Measurements from ENCODE around the gene OSBPL3.

Gene OSBPL3

DNA sequence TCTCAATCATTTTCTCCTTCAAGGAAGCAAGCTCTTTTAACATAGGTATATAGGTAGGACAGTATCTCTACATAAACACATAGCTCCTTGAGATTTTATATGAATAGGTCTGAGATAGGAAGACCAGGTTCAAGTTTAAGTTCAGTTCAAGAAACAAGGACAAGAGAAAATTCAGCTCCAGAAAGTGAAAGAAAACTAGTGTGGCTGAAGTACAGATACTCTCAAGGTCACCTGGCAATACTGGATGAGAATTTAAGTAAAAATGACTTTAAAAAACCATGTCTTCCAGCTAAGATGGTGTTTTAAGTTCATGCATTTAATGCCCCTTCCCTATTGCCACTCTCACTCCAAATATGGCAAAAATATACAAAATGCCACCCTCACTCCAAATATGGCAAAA, 91.3 kb downstream of the OSBPL3 start:
- DNase-seq, result no peak

DNA sequence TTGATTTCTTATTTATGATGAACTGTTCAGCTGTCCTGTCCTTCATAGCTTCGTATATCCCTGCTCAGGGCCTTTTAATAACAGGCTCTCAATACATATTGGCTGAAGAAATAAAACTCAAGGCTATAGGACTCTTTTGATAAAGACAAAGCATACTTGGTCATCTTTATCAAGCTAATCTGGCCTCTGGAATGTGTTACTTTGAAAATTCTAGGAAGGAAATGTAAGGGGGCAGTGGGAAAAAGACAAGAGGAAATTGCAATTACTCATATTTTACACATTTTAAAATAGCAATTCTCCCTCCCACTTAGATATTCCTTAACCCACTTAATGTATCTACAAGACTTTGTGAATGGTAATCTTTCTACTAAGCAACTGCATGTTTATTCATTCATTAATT, 94.3 kb downstream of the OSBPL3 start:
- DNase-seq, result no peak

DNA sequence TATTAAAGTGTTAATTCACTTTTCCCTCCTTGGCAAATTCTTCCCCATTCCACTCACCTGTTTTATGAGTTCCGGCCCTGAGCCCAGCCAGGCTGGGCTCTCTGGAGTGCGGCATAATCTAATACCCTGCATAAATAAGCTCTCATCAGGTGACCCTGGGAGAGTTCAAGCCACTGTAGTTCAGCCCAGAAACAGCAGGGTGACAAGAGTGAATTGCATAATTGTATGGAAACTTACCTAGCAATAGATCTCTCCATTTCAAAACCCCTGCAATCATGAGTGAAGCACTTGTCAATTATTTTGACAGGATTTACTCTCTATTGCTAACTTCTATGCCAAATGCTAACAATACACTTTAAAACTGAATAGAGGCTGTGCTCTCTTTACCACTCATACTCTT, 94.7 kb downstream of the OSBPL3 start:
- no peak for DNase-seq

DNA sequence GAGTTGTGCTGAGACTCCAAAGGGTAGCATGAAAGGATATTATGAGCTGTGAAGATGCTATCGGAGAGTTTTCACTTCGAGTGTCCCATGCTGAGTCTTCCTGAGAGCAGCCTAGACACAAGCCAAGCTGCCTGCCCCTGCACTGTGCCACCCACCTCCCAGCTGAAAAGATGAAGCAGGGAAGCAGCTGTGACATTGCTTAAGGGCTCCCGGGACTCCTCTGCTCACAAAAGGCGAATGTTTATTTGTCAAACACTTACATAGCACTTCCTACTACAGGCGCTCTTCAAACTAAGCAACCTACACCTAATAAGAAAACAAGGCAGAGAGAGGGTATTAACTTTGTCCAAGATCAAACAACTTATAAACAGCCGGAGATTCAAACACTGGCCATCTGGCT, 95.6 kb downstream of the OSBPL3 start:
- DNase-seq, result no peak

DNA sequence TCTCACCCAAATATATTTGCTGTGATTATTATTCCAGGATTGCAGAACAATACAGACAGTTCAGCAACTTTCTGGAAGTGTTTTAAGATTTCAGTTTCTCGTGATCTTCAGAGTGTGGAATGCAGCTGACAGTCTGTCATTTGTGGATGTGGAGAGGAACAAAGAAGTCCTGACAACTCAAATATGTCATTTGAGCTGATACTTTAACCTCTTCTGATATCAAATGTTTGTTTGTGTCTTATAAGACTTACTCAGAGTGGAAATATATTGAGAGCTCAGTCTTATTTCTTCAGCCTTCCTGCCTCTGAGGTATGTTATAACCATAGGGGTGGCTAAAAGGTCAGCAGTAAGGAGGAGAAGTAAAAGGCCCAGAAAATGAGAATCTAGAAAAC, 96.4 kb downstream of the OSBPL3 start:
- DNase-seq, result no peak

DNA sequence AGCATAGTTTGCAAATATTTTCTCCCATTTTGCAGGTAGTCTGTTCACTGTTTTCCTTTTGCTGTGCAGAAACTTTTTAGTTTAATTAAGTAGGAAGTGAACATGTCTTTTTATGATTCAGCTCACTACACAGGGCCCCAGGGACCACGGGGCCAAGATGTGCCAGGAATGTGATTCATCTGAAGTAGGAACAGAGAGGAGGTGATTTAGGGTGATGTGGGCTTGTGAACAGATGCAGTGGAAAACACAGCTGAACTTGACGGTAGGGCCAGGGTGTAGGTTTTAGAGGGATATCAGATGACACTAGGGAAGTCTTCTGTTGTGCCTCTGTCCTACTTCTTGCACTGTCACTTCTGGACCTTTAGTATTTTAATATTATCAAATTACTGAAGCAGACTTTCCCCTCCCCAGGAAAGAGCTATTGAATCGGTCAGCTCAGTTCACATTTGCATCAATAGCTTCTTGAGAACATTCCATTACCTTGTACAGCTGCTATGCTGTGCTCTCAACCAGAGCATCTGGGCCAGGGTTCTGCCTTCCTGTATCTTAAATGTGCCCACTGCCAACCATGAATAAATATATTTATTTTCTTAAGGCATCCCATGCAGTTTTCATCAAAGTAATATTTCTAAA, 96.9 kb downstream of the OSBPL3 start:
- peak; percentile 70 for DNase-seq

DNA sequence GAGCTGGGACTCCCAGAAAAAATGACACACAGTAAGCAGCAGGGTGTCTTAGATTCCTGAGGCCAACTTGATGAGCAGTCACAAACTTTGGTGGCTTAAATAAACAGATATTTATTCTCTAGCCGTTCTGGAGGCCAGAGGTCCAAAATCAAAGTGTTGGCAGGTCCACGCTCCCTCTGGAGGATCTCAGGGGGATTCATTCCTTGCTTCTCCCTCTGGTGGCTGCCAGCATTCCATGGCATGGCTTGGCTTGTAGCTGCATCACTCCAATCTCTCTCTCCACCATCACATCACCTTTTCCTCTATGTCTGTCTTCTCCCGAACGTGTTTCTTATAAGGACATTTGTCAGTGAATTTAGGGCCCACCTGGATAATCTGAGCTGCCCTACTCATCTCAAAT, 98.4 kb downstream of the OSBPL3 start:
- DNase-seq, result no peak

DNA sequence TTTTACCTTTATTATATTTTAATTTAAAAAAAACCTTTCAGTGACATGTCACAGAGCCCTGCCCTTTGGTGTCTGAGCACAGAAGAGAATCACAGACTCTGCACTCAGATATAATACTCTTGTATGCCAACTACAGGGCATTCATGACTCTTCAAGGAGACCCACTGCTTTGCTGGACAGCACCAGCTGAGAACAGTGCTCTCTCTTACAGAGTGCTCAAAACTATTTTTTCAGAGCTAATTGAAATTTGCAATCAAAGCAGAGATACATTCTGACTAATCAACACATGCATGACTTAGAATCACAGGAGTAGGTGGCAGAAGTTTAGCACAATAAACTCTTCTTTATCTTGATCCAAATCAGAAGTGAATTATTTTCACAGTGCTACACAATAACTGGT, 99.1 kb downstream of the OSBPL3 start:
- DNase-seq, result no peak

DNA sequence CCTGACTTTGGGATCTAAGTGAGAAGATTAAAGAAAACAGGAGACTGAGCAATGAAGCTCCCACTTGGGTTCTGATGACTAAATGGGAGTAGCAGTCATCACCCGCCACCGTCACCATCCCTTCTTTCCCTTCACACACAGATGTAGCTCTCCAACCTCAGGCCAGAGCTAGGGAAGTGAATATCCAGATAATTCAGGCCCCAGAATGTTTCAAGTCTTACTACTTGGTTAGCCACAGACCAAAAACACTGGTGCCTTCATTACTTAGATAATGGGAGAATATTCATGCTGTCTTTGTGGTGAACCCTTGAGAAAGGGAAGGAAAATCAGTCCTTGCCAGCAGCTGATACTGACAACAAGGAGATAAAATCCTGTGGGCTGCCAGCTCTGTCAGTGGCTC, 100.7 kb downstream of the OSBPL3 start:
- peak; percentile 45 for DNase-seq

DNA sequence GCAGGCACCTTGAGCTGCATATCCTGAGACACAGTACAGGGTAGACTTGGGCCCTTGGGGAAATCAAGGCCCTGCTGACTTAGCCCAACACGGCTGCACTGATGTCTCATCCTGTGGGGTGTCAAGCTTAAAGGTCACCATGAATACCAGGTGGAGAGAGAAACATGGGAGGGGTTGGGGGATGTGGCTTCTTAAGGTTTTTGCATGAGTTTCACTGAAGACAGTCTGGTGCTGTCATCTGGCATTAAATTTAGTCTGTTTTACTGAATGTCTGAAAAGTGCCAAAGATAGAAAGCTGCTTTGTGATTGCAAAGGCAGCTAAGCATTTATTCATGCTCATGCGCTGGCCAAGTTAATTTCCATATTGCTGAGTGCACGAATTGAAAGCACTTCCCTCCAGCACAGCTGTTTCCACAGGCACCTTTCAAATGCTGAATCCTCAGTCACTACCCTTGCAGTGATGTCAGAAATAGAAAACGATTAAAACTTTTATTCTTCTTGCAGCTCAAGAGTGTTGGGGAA, 102.1 kb downstream of the OSBPL3 start:
- no peak for DNase-seq

DNA sequence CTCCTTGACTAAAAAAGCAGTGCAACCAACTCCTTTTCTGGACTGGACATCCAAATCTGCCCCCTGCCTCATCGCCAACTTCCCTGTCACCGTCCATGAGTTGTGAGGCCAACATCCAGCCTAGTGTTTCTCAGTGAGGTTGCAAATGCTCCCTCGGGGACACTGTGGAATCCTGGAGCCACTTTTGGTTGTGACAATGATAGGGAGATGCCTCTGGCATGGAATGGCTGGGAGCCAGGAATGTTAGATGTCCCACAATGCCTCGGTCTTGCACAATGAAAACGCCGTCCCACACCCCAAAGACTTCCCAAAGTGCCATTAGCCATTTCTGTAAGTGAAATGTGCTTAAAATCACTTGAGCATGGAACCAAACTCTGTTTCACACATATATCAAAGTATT, 105.2 kb downstream of the OSBPL3 start:
- DNase-seq, result no peak

DNA sequence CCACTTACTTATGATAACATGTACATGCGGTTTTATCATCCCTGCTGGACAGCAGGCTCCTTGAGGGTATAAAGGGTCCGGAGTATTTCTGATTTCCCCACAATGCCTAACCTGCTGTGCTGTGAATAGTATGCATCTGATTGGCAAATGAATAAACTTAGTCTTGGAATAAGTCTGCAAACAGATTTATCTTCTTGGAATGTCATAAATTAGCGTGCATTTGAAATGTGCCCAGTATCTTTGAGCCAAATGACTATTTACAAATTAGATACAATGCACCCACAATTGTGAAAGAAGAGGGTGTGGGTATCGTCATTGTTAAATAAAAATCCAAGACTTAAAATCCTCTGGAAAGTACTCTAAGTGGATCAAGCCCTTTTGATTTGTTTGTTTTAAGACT, 106.0 kb downstream of the OSBPL3 start:
- DNase-seq, result no peak

DNA sequence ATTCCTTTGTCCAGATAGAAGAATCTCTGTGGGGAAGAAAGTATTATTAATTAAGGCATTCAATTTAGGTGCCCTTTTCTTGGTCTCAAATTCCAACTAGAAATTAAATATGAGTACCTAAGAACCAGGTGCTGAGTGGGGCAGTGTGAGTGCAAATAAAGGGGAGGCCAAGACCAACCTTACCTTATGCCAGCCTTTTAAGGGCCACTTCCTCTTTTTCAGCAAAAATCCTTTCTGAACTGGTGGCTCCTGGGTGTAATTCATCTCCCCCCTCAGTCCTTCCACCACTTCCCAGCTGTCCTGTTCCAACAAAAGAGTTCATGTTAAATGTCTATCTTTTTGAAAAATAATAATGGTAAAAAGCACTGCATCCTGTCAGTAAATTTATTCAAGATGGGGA, 108.2 kb downstream of the OSBPL3 start:
- DNase-seq, result no peak

DNA sequence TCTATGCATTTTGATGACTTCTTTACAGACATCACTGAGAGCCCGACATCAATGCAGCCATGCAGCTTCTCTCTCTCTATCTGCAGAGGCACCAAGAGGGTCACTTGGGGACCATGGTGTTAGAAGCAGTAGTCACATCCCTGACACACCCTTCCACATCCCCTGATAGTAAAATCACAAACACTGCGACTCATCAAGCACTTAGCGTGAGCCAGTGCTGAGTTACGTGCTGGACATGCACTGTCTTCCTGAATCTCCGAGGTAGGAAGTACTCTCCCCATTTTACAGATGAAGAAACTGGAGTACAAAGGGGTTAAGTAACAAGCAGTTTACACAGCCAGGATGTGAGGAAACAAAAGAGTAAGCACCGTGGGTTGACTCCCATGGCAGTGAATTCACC, 109.2 kb downstream of the OSBPL3 start:
- DNase-seq, result peak; percentile 22

DNA sequence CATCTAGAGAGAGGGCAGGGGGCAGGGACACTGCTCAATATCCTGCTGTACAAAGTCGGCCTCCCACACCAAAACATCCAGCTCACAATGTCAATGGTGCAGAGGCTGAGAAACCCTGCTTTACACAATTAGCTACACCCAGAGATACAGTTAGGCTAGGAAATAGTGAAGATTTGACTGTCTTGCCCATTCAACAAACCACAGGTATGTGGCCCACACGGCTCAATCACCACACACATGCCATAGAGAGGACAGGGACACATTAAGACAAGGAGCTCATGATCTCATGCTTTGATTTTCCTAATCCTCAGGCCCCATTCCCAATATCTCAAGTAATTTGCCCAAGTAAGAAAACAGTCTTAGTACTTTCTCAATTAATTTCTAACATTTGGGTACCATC, 110.4 kb downstream of the OSBPL3 start:
- peak; percentile 52 for DNase-seq

DNA sequence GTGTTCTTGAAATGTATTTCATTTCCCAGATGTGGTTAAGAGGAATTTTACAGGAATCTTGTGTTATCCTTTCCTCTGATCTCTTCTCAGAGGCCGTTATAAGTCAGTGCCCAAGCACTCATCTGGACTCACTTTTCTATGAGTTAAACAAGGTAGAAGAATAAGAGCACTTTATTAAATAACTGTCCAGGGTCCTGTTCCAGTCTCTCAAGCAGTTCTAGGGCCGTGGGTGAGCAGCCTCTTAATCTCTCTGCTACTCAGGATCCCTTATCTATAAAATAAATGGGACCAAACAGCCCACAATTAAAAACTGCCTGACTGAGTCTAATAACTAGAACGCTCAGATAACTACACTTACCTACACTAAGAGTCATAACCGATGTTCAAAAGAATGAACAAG, 111.2 kb downstream of the OSBPL3 start:
- no peak for DNase-seq

DNA sequence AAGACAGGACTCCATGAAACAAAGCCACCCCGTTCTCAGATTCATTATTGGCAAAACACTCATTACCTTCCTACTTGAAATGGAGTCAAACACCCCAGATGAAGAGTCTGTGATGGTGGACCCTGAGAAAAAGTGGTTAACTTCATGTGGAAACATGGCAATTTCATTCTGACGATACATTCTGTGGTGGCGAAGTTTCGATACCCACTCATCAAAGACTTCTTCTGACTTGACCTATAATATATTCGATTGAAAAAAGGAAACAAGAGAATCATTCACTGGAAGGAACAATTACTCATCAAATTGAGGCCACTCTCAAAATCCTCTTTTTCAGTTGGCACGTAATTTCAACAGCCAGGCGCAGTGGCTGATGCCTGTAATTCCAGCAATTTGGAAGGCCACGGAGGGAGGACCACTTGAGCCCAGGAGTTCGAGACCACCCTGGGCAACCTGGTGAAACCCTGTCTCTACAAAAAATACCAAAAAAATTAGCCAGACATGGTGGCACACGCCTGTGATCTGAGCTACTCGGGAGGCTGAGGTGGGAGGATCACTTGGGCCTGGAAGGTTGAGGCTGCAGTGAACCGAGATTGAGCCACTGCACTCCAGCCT, 113.9 kb downstream of the OSBPL3 start:
- no peak for DNase-seq

DNA sequence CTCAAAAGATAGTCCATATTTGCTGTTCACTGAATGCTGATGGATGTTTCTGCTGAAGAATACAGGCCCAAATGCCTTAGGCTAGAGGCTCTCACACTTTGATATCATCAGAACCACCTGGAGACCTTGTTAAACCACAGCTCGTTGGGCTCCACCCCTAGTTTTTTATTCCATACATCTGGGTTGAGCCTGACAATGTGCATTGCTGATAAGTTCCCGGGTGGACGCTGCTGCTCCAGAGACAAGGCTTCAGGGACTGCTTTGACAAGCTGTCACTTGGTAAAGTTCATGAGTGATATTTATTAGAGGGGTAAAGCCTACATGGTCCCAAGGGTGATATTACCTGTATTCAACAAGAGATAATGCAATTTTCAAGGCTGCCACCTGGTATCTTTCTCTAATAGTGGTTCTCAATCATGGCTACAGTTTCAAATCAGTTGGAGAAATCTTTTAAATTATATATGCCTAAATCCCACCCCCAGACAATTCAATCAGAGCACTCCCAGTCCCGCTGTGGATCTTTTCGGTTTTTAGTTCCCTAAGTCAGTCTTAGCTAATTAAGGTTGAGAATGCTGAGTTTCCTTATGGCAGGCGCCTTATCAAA, 115.7 kb downstream of the OSBPL3 start:
- no peak for DNase-seq

DNA sequence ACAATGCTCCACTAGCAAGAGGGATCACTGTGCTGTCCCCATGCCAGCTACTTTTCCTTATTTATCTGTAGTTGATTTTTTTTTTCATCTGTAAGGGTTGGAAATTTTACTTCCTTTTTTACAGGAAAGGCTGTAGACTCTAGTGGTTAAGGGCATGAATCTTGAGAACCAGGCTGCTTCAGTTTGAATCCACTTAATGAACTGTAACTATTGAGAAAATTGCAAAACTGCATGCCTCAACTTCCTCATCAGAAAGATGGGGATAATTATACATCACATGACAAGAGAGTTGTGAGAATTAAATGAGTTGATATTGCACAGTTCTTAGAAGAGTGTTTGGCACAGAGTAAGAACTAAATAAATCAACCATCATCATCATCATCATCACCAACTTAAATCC, 116.4 kb downstream of the OSBPL3 start:
- DNase-seq, result no peak

DNA sequence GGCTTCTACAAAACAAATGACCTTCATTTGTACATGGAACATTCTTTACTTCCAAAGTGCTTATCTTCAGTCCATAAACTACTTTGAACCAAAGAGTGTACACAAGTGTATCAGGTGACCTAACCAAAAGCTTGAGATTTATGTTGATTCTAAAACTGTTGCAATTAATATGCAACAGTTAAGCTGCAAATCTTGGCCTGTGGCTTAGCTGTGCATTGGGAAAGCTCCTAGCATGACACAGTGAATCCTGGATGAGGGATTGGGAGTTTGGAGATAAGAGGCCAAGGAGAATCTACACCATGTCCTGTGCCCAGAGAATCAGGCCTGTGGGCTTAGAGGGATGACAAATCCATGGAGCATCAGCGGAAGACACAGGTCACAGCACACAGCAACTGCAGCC, 117.5 kb downstream of the OSBPL3 start:
- no peak for DNase-seq

DNA sequence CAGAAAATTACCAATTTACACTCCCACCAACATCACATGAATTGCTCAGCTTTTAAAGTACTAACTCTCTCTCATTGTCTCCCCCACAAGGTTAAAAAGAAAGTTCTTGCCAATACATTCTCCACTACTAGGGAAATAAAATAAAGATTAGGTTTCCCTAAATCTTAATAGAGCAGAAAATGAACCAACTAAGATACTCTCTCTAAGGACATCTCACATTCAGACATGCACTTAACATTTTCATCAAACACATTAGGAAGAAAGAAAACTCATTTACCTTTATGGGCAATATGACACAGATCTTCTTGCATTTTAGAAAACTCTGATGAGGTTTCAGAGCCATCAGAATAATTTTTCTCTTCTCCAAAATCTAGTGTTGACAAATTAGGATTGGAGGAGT, 118.6 kb downstream of the OSBPL3 start:
- DNase-seq, result no peak

DNA sequence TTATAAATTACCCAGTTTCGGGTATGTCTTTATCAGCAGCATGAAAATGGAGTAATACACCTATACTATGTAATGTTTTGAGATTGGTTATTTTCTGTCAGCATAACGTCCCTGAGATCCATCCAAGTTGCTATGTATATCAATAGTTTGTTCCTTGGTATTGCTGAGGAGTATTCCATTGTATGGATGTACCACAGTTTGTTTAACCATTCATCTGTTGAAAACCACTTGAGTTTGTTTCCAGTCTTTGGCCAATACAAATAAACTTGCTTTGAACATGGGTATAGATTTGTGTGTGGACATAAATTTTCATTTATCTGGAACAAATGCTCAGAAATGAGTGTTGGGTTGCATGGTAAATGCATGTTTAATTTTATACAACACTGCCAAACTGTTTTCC, 119.4 kb downstream of the OSBPL3 start:
- DNase-seq, result no peak

DNA sequence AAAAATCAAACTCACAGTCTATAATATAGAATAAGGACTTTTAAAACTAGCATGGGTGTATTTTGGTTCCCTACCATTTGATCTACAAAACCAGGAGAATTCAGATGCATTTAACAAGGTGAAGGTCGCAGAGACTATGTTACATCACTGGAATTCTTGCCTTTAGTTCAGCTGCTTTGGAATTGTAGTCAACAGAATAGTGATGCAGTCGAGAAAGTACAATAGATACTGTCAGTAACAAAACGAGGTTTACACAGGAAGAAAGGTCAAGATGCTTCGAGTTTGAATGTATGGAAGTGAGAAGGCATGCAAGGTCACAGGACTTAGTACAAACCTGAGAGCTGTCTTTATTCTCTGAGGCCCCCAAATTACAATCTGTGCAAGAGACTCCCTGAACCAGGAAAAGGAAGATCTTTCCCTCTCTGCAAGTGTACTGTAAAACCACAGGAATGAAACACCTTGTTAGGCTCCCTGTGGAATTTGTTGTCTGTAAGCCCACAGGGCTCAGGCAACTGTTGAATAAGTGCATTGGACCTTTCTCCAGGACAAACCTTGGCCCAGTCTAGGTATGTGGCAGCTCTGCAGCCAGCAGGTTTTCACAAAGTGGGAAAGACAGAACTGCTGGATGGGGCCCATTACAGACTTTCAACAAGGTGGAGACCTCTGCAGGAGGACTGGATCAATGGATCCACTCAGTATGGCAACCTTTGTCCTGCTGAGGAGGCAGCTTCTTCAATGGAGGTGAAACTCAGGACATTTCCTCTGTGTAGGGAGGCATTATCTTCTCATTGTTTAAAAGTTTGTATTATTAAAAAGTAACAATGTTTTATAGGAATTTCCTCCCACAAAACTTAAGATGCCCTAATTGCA, 121.6 kb downstream of the OSBPL3 start:
- DNase-seq, result no peak

DNA sequence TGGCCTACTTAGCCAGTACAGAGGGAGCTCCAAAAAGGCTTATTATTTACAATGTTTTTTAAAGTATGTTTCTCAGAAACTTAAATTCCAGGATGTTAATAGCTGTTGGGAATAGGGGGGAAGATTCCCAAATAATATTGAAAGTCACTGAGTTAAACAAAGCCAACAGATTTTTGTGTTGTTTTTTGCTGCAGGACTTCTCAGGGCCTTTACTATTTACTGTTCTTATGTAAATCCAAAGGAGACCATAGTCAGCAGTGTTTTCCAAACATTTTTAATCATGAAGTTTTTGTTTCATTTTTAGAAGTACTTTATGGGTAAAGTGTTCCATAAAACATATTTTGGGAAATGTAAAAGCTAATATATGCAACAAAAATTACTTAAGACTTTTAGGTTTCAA, 122.4 kb downstream of the OSBPL3 start:
- DNase-seq, result no peak
